NT2/D1 (cell line): Measurements from ENCODE around the gene PPP3R1.

ENCODE experiments used
- SUZ12 ChIP-seq: IDR thresholded peaks from 2 replicates; pipeline ENCODE4 v1.6.1; 2011; ENCODE audit not compliant: insufficient read length, insufficient read depth; ENCODE audit errors: extremely low read depth
- YY1 ChIP-seq: IDR thresholded peaks from 2 replicates; pipeline ENCODE4 v1.6.1; 2011; ENCODE audit not compliant: insufficient read length, insufficient read depth
- ZNF274 ChIP-seq: IDR thresholded peaks from 2 replicates; pipeline ENCODE4 v1.6.1; 2011; ENCODE audit warnings: mild to moderate bottlenecking, low read depth, low read length

DNA sequence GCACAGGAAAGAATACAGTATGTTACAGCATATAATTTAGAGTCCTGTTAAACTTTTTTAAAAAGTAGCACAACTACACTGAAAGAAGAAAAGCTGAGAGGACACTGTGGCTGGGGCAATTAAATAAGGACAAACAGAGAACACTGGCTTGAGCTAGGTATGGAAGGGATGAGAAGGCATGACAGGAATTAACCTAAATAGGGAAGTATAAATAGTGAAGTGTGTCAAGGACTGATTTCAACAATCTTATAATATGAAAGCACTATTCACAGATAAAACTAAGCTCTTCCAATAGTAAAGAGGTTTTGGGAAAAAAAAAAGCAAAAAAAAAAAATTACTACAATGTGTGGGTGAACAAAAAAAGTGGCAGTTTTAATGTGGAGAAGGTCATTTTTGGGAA, 45.5 kb downstream of the PPP3R1 start:
- TF ChIP-seq ZNF274 = no peak
- TF ChIP-seq SUZ12 = no peak
- no peak for TF ChIP-seq YY1
